Effector CD4-positive, alpha-beta T cell (primary cell): ENCODE results near the gene CARMIL1.

ENCODE experiments used
- DNase-seq: peaks from one replicate; pipeline ENCODE4 v3.0.0-alpha.2; 2020

Gene CARMIL1

DNA sequence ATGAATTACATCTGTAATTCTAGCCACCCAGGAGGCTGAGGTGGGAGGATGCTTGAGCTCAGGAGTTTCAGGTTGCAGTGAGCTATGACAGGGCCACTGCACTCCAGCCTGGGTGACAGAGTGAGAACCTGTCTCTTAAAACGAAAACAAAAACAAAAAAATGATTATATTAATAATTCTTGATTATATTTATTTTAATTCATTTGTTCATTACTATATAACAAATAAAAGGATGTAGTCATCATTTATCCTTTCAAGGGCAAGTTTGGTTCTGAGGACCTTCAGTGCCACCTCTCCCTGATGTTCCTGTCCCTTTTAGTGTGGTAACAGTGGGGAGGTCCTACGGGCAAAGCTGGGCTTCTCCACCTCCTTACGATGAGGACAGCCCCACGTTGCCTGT lies 205.7 kb downstream of the CARMIL1 start:
- no peak for DNase-seq

DNA sequence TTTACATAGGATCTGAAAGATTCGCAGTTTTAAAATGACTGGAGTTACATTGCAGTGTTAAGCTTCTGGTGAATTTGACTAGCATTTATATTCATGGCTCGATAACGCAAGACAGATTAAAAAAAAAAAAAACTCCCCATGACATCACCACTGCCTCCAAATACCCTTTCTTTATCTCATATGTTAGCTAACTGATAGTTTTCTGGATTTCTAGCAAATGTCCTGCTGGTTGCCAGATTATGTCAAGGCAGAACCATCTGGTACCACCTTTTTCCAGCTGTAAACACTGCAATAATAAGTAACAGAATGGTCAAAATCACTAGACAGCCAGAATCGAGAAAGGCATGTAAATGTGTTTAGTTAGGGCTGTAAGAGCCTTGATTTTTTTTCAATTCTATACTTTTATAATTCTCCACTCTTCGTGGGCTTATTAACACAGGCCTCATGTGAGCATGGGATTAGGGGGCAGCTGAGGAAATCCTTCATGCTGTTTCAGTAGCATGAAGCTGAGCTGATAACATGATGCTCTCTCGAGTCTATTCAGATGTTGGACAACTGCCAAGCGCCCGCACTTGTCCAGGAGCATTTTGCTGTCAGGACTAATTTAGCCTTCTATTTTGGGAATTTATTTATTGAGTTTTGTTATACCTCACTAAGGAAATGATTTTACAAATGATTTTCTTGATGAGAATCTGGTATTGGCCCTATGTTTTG lies 206.8 kb downstream of the CARMIL1 start:
- no peak for DNase-seq

DNA sequence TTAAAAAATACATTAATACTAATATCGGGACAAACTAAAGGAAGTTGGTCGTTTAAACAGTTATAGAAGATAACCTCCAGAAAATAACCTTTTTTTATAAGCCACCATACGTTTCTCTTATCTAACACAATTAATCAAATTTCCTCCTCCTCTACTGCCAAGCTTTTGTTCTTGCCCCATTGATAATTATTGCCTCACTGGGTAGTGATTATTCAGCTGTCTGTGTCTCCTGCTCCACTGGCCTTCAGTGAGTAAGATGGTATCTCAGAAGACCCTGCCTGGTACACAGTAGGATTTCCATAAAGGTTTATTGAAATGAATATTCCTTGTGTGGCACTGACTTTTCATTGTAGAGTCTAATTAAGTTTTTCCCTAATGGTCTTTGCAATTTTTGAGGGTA lies 207.4 kb downstream of the CARMIL1 start:
- no peak for DNase-seq

DNA sequence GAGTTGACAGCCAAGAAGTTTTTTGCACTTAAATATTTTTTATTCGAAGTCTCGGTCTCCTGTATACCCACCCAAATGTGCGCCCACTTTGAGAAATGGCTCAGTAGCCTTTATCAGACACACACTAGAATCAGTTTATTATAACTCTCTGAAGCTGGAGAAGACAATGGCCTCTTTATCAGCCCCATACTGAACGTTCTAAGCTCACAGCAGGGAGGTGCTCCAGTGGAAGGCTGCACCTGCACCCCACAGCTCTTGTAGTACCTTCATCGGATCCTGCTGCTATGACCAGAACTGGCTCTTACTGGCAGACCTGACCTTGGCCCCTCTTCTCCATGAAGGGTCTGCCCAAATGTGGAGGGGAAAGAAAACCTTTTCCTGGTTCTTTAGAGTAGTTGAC lies 207.8 kb downstream of the CARMIL1 start:
- DNase-seq: no peak

DNA sequence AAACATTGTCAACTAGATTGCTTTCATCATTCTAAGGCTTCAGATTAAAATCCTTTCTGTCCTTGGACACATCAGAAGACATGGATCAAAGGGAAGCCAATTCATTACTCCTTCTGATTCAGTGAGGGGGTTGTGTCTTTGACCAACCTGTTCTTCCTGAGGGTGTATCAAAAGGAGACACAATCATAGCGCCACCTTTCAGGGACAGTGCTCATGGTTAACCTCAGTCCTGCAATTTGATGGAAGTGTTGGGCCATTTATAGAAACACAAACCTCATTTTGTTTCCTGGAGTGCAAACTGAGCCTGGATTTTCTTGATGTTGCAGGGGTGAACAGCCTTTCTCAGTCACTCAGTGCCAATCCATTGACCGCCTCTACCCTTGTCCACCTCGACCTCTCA lies 209.0 kb downstream of the CARMIL1 start:
- no peak for DNase-seq

DNA sequence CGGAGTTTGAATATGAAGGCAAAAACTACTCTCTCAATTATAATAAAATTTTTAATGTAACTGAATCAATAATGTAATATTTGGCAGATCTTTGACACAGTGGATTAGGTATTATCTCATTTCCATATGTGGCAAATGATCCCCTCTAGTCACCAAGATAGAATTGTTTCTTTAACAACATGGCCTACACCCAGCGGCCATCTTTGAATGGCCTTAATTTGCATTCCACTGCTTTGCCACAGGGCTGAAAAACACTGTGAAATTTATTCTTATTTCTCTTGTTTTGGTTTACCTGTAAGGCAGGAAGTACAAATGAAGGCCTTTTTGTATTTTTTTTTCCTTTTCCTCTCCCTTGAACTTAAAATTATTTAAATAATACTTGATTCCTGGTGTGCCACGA lies 210.2 kb downstream of the CARMIL1 start:
- DNase-seq: no peak

DNA sequence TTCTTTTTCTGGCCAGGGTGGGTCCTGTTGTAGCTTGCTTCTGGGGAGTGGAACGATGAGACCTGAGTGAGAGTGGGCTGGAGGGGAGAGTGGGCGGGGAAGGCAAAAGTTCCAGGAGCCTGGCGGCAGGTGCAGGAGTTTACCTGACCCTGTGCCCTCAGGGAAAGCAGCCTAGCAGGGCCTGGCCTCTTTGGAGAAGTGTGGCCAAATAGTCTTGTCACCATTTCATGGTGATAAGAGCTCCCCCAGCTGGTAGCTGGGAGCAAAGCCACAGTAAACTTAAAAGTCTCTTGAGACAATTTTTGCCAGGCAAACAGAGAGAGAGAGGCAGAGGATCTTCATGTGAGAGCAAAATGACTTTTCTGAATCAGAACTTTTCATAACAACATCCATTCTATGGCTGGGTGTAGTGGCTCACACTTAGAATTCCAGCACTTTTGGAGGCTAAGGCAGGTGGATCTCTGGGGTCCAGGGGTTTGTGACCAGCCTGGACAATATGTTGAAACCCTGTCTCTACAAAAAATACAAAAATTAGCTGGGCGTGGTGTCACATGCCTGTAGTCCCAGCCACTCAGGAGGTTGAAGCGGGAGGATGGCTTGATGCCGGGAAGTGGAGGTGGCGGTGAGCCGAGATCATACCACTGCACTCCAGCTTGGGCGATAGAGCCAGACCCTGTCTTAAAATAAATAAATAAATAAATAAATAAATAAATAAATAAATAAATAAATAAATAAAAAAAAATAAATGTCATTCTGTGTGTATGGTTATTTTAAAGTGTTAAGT lies 211.0 kb downstream of the CARMIL1 start:
- peak; percentile 56 for DNase-seq

DNA sequence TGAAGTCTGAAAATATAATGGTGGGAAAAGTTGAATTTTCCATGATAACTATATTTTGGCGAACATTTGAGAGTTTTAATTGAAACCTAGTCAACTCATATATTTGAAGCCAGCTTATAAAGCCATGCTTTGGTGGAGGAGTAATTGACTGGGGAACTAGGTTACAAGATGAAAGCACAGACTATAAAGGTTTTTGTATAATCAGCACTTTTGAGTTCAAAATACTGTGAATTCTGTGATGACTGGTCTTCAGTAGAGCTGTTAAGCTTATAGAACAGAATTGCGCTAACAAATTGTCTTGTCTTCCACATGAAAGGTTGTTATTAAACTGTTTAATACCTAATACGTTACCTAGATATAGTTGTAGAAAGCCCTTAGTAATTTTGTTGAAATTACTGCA lies 213.8 kb downstream of the CARMIL1 start:
- DNase-seq: no peak

DNA sequence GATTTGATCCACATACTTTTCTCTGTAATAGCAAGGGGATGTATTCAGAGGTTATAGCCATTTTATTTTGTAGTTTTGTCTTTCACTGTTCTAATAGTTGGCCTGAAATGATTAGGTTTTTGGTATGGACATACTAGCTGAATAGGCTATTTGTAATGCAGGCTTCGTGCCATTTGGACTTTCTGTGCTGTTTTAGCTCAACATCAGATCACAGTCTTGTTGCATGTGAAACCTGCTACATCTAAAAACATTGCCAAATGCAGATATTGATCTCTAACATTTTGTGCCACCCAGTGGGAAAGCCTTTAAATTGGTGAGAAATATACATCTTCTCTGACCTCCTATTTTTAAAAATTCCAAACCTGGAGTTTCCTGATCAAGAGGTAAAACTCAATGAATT lies 215.3 kb downstream of the CARMIL1 start:
- no peak for DNase-seq

DNA sequence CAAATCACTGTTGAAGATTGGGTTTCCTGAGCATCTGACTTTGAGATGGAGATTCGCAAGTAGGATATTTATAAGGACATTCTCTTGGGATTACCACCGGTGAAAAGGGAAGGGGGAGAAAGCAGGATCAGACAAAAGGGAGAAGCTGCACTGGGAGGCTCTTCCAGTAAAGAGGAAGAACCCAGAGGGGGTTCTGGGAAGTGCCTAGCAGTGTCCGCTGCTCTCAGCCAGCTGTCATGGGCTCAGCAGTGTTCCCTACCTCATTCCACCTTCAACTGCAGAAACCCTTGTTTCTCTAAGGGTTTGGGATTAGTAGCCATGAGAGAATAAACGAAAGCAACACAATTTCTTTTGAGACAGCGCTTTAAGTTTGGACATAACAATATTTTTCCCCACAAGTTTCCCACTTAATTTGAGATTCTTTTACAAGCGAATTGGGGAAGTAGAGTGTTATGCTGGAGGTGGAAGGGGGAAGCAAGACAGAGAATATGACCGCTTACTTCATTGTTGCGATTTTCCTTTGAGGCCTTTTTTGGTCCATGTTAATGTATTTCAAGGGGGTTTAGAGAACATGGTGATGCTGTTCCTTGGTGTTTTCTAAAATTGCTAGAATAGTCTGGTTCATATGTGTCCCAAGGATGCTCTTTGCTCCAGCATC lies 218.3 kb downstream of the CARMIL1 start:
- DNase-seq: no peak

DNA sequence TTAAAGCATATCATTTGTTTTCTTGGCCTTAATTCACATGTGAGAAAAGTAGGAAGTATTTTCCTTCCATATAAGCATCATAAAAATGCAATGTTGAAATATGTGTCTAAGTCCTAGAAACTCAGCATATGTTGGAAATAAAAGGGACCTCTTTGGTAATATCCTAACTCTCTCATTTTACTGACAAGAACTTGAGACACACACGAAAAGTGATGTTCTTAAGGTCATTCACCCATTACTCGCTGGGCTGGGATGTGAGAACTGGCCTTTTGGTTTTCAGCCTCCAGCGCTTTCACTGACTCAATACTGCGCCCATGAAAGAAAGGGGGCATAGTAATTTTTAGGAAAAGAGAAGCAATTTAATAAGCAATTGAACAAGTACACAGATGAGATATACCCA lies 219.3 kb downstream of the CARMIL1 start:
- DNase-seq: no peak

DNA sequence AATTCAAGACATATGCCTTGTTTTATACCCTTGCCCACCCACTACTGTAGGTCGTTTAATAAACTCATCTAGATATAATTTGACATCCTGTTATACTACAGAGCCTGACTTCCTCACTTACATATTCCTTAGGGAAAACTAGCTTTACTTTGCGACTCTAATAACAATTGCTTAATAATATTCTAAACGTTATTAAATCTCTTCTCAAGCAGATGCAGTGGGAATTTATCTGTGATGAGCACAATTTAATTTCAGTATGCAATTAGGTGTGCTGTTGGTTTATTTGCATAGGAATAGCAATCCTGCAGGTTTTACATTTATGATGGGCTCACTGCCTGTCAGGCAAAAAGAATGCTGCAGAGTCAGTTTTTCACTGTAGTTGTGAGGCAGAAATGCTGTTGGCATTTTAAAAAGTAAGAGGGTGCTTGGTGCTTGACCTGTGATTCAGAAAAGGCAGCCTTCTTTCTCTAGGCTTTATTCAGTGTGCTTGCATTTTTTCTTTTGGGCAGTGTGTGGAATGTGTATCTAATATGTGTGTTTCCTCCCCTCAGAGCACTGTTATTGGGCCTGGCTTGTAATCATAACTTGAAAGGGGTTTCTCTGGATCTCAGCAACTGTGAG lies 220.6 kb downstream of the CARMIL1 start:
- no peak for DNase-seq

DNA sequence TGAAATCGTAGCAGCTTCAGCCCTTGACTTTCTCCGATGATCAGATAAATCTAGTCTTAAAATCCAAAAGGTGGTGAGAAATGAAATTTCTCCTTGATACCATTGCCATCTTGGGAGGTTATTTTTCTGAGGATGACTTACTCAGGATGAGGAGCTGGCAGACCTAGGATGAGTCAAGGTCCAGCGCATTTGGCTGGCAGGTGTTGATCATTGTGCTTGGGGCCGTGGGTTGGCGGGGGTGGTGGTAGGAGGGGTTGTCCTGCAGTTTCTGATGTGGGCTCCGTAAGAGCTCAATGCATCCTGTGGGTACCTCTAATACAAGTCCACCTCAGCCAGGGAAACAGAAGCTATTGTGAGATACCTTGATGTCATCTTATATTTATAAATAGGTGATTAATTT lies 224.5 kb downstream of the CARMIL1 start:
- DNase-seq: no peak

DNA sequence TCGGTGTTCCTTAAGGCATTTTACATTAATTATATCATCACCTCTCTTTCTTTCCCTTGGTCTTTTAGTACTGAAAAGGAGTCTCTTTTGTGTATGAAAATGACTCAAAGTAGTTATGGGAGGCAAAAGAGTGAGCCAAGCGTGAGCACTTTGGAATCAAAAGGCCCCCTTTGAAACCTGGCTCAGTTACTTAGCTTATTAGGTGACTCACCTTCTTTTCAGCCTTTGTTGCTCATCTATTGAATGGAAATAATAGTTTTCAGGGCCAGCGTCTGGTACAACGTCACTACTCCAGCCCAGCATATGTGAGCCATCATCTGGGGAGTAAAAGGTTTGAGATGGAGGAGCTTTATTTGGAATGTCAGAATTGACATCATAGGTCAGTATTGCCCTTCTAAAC lies 225.5 kb downstream of the CARMIL1 start:
- DNase-seq: no peak

DNA sequence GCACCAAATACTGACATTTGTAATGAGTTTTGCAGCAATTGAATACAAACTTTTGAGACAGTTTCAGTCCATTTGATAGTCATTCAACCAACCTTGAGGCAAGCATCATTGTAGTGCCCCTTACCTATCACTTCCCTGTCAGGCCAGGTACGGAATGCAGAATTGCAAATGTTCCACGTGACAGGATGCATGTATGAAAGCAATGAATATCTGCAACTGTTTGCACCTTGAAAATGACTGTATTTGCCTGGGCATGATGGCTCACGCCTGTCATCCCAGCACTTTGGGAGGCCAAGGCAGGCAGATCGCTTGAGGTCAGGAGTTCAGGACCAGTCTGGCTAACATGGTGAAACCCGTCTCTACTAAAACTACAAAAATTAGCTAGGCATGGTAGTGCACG lies 226.8 kb downstream of the CARMIL1 start:
- DNase-seq: no peak

DNA sequence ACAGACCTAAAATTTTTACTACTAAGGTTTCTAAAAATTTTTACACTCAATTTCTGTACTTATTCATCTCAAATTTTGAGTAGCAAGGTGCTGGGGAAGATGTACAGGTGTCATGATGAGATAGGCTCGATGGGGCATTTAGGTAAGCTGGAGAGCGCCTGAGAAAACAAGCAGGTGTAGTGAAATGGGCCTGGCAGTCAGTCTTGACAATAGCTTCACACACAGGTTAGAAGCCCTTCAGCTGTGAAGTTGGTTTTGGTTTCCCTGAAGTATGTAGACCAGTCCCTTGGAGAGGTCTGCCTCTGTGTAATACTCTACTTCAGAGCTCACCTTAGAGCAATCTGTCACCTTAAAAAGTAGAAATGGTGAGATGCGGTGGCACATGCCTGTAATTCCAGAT lies 228.9 kb downstream of the CARMIL1 start:
- no peak for DNase-seq

DNA sequence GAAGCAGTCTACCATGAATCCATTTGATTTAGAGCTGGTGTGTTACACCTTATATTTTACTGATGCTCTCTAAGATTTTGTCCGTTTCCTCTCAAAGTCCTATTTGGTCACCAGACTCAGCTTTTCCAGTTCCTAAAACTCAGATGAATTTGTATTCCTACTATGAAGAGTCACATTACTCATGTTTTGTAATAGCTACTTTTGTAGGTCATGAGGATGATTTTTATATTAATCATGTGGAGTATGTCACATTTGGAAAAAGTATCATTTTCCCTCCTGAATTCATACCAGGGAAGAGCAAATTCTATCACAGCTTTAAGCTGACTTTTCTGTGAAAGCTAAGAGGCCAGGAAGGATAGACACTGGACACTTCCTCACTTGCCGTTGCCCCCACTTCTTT lies 232.2 kb downstream of the CARMIL1 start:
- no peak for DNase-seq

DNA sequence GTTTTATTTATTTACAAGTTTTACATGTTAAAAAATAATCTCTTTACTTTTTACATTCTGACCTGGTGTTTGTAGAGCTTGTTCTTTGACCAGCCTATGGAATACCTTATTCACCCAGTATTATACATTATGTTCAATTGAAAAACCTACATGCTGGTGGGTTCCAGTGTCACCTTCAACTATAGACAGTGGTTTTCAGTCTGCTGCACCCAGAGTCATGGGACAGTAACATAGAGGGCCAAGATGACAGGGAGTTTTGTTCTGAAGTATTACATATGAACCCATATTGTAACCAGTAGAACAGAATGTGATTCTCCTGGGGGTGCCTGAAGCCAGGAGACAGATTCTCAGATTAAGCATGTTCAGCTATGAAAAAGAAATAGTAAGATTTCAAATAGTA lies 233.4 kb downstream of the CARMIL1 start:
- no peak for DNase-seq

DNA sequence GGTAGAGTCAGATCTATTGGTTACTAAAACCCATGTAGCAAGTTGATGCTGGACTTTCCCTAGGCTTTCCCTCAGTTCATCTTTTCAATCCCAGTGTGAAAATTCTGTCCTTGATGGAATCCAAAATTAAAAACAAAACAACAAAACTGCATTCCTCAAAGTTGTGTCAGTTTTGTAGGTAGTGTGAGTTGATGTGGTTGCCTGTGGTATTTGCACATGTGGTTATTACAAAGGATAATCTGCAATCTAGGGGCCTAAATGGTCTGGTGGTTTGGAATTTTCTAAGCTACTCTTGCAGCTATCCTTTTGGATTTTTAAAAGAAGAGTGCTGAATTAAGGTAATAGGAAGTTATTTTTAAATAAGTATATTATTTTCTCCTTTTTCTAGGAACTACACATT lies 240.7 kb downstream of the CARMIL1 start:
- no peak for DNase-seq

DNA sequence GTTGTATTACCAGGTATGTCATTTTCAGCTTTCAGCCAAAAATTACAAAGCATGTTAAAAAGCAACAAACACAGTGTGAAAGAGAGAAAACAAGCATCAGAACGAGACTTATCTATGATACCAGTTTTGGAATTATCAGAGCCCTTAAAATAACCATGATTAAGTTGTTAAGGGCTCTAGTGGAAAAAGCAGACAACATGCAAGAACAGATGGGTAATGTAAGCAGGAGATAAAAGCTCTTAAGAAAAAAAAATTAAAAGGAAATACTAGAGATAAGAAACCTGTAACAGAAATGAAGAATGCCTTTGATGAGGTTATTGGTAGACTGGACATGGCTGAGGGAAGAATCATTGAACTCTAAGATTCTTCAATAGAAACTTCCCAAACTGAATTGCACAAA lies 245.4 kb downstream of the CARMIL1 start:
- no peak for DNase-seq

DNA sequence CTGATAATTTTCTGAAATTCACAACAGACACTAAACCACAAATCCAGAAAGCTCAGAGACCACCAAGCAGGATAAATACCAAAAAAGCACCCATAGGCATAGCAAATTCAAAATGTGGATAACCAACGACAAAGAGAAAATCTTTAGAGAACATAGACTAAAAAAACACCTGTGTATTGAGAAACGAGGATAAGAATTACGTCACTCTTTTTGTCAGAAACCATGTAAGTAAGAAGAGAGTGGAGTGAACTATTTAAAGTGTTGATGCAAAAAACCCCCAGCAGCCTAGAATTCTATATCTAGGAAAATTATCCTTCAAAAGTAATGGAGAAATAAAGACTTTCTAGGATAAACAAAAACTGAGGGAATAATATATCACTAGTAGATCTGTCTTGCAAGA lies 245.9 kb downstream of the CARMIL1 start:
- no peak for DNase-seq

DNA sequence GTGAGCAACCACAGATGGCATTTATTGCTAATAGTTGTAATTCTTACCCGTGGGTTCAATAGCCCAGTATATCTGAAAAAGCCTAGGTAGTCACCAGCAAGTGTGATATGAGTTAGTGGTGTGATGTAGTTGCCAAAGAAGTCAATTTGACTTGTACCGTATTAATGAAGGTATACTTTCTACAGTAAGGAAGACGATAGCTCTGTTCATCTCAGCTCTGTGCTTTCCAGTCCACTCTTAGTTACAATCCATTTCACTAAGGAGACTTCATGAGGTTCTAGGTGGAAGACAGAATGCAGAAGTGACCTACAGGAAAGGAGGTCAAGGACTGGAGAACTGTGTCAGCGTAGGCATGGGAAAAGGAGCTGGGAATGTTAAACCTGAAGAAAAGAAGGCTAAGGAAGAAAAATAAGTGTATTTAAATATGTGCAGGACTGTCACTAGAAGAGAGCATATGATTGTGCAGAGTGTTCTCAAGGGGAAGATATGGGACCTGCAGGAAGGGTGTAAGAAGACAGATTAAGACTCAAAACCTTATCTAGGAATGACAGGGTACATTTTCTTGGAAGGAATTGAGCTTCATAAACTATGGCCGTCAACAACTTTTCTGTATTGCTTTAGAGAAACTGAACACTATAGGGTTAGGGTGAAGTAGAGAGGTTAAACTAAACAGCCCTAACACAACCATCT lies 255.9 kb downstream of the CARMIL1 start:
- no peak for DNase-seq

DNA sequence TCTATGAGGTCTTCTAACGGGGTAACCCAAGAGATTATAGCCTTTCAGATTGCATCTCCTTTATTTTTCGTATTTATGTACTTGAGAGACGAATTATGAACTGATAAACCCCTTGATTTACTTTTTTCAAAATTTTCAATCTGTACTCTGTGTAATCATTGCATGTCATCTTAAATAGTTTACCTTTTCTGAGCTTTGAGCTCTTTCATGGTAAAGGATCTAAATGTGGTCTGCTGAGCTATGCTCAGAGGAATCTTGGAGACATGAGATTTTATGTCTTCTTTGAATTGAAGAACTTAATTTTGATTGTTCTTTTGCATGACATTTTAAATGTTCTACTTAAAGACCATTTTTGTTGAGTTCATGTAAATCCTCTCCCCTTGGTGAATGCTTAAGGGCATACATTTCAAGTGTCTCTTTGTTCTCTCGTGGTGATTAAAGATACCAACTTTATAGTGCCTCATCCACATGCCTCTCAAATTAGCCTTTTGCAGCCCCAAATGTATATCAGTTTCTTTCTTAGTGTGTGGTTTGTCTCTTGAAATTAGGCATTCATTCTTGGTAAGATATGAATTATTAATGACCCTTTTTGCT lies 256.6 kb downstream of the CARMIL1 start:
- DNase-seq: no peak
